IPS-18c (cell line): ENCODE data around the gene YIPF5.

Experiments
- H3K4me3 ChIP-seq: 2 replicates; pipeline ENCODE4 v1.7.0; 2013; ENCODE audit warnings: low read depth, mild to moderate bottlenecking, low read length, moderate library complexity; ENCODE audit not compliant: insufficient read depth
- H3K9me3 ChIP-seq: one replicate; pipeline ENCODE4 v1.6.1; 2013; ENCODE audit warnings: mild to moderate bottlenecking, low read length, moderate library complexity; ENCODE audit not compliant: control insufficient read depth, insufficient read depth

YIPF5 gene

GRCh38 chr5:144170276-144171024, at the start of gene YIPF5, which contains the start of gene KCTD16:
YIPF5 (minus strand) TSS chr5:144170659; CDS start chr5:144169955, 704 bp downstream.
KCTD16 (plus strand) TSS chr5:144170873.
- H3K4me3 ChIP-seq: peak within 1 kb of the TSS; percentile 90
- H3K9me3 ChIP-seq: no peaks in the 10 kb centered on the region

GRCh38 chr5:144219869-144220268, 49.4 kb upstream of the YIPF5 start:
- Histone ChIP-seq H3K9me3 (no peaks in the 10 kb centered on the region), H3K4me3 (no peak overlapping the region)

GRCh38 chr5:144210655-144211054, 40.2 kb upstream of the YIPF5 start:
- Histone ChIP-seq H3K9me3 (no peaks in the 10 kb centered on the region), H3K4me3 (no peak overlapping the region)

GRCh38 chr5:144209361-144209760, 38.9 kb upstream of the YIPF5 start:
- Histone ChIP-seq H3K4me3 (no peak overlapping the region), H3K9me3 (no peaks in the 10 kb centered on the region)

- H3K4me3 ChIP-seq: no peak overlapping the region
- H3K9me3 ChIP-seq: no peaks in the 10 kb centered on the region
These were observed 37.5 kb upstream of the YIPF5 start for GRCh38 chr5:144207875-144208444.

- Histone ChIP-seq H3K4me3 (no peak overlapping the region), H3K9me3 (no peaks in the 10 kb centered on the region)
These were observed 35.7 kb upstream of the YIPF5 start for GRCh38 chr5:144206141-144206540.

GRCh38 chr5:144205141-144205551, 34.7 kb upstream of the YIPF5 start:
- peak overlapping the region; percentile 49 for H3K4me3 ChIP-seq

GRCh38 chr5:144203750-144204596, 33.5 kb upstream of the YIPF5 start:
- Histone ChIP-seq H3K4me3 (no peak overlapping the region), H3K9me3 (no peaks in the 10 kb centered on the region)

More at GRCh38 chr5:144205141-144205551, 34.7 kb upstream of the YIPF5 start:
- no peaks in the 10 kb centered on the region for H3K9me3 ChIP-seq

GRCh38 chr5:144202726-144203125, 32.3 kb upstream of the YIPF5 start:
- no peak overlapping the region for H3K4me3 ChIP-seq
- no peaks in the 10 kb centered on the region for H3K9me3 ChIP-seq

- Histone ChIP-seq H3K9me3 (no peaks in the 10 kb centered on the region), H3K4me3 (no peak overlapping the region)
These were observed 31.6 kb upstream of the YIPF5 start for GRCh38 chr5:144202072-144202471.

- no peak overlapping the region for H3K4me3 ChIP-seq
- no peaks in the 10 kb centered on the region for H3K9me3 ChIP-seq
These were observed 31.1 kb upstream of the YIPF5 start for GRCh38 chr5:144201588-144201987.

GRCh38 chr5:144198386-144198785, 27.9 kb upstream of the YIPF5 start:
- H3K4me3 ChIP-seq: no peak overlapping the region
- no peaks in the 10 kb centered on the region for H3K9me3 ChIP-seq

GRCh38 chr5:144196612-144197011, 26.2 kb upstream of the YIPF5 start:
- H3K9me3 ChIP-seq: no peaks in the 10 kb centered on the region
- H3K4me3 ChIP-seq: no peak overlapping the region

GRCh38 chr5:144195448-144195847, 25.0 kb upstream of the YIPF5 start:
- H3K4me3 ChIP-seq: no peak overlapping the region

GRCh38 chr5:144194144-144194543, 23.7 kb upstream of the YIPF5 start:
- no peak overlapping the region for H3K4me3 ChIP-seq
- no peaks in the 10 kb centered on the region for H3K9me3 ChIP-seq

More at GRCh38 chr5:144195448-144195847, 25.0 kb upstream of the YIPF5 start:
- no peaks in the 10 kb centered on the region for H3K9me3 ChIP-seq

- no peaks in the 10 kb centered on the region for H3K9me3 ChIP-seq
- no peak overlapping the region for H3K4me3 ChIP-seq
These were observed 22.2 kb upstream of the YIPF5 start for GRCh38 chr5:144192661-144193060.

GRCh38 chr5:144191998-144192397, 21.5 kb upstream of the YIPF5 start:
- Histone ChIP-seq H3K9me3 (no peaks in the 10 kb centered on the region), H3K4me3 (no peak overlapping the region)

- Histone ChIP-seq H3K9me3 (no peaks in the 10 kb centered on the region), H3K4me3 (no peak overlapping the region)
These were observed 21.1 kb upstream of the YIPF5 start for GRCh38 chr5:144191531-144191930.
